Measurements from ENCODE around the gene LRRC71. TPM values are rescaled to one million over a fixed set of nuclear protein-coding genes. Genes with fewer than 3 reads are reported as not detected.

The LRRC71 gene
- not detected in 2 replicates for total RNA-seq

DNA sequence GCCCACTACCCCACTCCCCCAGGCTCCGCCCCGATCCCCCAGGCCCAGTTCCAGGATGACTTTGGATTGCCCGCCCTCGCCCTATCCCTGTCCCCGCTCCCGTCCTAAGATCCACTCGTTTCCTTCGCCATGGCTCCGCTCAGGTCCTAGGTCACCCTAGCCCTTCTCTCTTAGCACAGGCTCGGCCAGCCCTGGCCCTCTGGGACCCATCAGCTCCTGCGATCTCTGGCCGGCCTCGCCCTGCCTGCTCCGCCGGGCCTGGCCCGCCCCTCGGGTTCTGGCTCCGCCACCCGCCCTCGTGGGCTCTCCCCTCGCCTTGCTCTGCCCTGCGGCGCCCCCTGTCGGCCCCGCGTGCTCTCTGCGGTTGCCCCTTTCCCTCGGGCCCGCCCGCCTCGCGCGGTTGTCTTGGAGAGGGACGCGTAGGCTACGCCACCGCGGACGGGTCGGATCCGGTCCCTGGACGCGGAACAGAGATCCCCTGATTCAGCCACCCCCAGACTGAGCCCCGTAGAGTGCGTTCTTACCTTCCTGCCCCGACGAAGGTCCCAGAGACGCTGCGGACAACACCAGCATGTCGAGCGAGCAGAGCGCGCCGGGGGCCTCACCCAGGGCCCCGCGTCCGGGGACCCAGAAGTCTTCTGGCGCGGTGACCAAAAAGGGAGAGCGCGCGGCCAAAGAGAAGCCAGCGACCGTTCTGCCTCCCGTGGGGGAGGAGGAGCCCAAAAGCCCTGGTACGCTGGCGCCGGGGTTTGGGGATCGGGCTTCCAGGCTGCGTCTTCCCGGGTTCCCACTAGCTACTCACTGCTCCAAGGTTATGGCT, at the start of gene LRRC71:
Gene LRRC71, plus strand, starts transcription at position 400 of the 820 bp plus-strand sequence. Its CDS starts 172 bp downstream, at position 572.

DNA sequence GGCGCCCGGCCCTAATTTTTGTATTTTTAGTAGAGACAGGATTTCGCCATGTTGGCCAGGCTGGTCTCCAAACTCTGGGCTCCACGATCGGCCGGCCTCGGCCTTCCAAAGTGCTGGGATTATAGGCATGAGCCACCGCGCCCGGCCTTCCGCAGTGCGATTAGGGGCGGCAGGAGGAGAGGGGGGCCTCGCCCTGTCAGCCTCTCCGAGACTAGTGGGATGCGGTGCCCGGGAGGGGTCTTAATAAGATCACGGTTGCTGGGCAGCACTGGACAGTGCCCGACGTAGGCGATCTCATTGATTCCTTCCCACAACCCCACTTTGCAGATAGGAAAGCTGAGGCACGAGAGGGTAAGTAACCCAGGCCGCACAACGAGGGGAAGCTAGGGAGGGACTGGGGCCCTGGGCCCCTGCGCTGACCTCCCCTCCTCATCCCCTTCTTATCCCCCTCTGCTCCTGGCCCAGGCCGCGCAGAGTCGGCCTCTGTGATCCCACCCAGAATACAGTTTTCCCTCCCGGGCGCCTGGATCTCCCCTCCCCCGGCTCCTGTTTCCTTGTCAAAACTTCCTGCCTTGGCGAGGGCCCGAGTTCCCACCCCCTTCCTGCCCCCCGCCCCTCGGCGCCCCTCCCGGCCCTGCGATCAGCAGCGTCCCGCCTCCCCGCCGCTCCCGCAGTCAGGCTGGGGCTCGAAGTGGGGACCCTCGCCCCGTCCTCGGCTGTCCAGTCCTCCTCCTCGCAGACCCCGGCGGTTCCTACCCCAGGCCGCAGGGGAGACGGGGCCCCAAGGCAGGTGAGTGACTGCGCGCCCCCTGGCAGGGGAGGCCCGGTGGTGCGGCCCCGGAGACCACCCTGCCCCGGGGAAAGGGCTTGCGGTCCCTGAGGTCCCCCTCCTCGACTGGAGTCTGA, 27.1 kb upstream of the LRRC71 start, which contains the start of gene PEAR1:
Gene PEAR1, plus strand, starts transcription at position 671 of the 906 bp plus-strand sequence. CDS start 10,209 bp downstream, outside the sequence.

Other genes with a start within 250 kb of the LRRC71 start
- 50.5 and 65.4 TPM in 2 replicates for gene NES, start 243.2 kb upstream of the LRRC71 start, total RNA-seq
- gene CRABP2, start 215.0 kb upstream of the LRRC71 start, total RNA-seq = 38.1 and 39.7 TPM in 2 replicates
- 10.7 and 11.9 TPM in 2 replicates for gene METTL25B, start 192.2 kb upstream of the LRRC71 start, total RNA-seq
- gene ISG20L2, start 191.9 kb upstream of the LRRC71 start, total RNA-seq = 8.6 and 16.1 TPM in 2 replicates
- 95.7 and 127 TPM in 2 replicates for gene MRPL24, start 179.5 kb upstream of the LRRC71 start, total RNA-seq
- 222 and 227 TPM in 2 replicates for gene HDGF, start 169.0 kb upstream of the LRRC71 start, total RNA-seq
- 35.3 and 36.3 TPM in 2 replicates for gene PRCC, start 153.1 kb upstream of the LRRC71 start, total RNA-seq
- gene SH2D2A, start 103.8 kb upstream of the LRRC71 start, total RNA-seq = 0.86 TPM in 1 of 2 replicates, not detected in the other
- not detected in 2 replicates for gene INSRR, start 61.5 kb upstream of the LRRC71 start, total RNA-seq
- 1.2 TPM in 1 of 2 replicates, not detected in the other for gene NTRK1, start 59.8 kb upstream of the LRRC71 start, total RNA-seq
- 14.7 and 17.9 TPM in 2 replicates for gene PEAR1, start 26.9 kb upstream of the LRRC71 start, total RNA-seq
- 14.4 and 26.8 TPM in 2 replicates for gene ARHGEF11, start 125.1 kb downstream of the LRRC71 start, total RNA-seq
- not detected in 2 replicates for gene ETV3L, start 179.2 kb downstream of the LRRC71 start, total RNA-seq
- 4.6 and 5.3 TPM in 2 replicates for gene ETV3, start 217.8 kb downstream of the LRRC71 start, total RNA-seq

All from myometrial cell (primary cell).